Choroid plexus epithelial cell (primary cell): Measurements from ENCODE around the gene CDH4.

Experiments used
- DNase-seq: peaks from one replicate; pipeline ENCODE4 v3.0.0-alpha.2; 2010; ENCODE audit warnings: low read depth
- H3K4me3 ChIP-seq: 2 replicates; pipeline ENCODE4 v1.5.1; 2011; ENCODE audit warnings: low read depth, mild to moderate bottlenecking, control low read depth, low read length, moderate library complexity
- CTCF ChIP-seq: conservative IDR thresholded peaks from 2 replicates; pipeline ENCODE4 v1.5.1; 2011; ENCODE audit warnings: low read depth, mild to moderate bottlenecking, control low read depth, inconsistent platforms, low read length, moderate library complexity

CDH4 gene

DNA sequence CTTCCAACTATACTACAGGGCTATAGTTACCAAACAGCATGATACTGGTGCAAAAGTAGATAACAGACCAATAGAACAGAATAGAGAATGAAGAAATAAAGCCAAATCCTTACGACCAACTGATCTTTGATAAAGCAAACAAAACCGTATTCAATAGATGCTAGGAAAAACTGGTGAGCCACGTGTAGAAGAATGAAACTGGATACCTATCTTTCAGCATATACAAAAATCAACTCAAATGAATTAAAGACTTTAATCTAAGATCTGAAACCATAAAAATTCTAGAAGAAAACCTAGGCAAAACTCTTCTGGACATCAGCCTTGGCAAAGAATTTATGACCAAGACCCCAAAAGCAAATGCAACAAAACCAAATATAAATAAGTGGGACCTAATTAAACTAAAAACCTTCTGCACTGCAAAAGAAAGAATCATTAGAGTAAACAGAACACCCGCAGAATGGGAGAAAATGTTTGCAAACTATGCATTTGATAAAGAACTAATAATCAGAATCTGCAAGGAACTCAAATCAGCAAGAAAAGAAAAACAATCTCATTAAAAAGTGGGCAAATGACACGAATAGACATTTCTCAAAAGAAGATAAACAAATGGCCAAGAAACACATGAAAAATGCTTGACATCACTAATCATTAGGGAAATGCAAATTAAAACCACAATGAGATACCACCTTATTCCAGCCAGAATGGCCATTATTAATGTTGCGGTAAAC lies 703.8 kb downstream of the CDH4 start:
- H3K4me3 ChIP-seq: no peak overlapping the region
- no peak for DNase-seq
- no peak for TF ChIP-seq CTCF

- H3K4me3 ChIP-seq: no peak overlapping the region
- TF ChIP-seq CTCF: no peak
- DNase-seq: peak; percentile 16
Measured at GRCh38 chr20:61956396-61957342, 704.6 kb downstream of the CDH4 start.

GRCh38 chr20:61957961-61958715 lies 706.1 kb downstream of the CDH4 start:
- TF ChIP-seq CTCF: no peak
- no peak for DNase-seq
- H3K4me3 ChIP-seq: no peak overlapping the region

DNA sequence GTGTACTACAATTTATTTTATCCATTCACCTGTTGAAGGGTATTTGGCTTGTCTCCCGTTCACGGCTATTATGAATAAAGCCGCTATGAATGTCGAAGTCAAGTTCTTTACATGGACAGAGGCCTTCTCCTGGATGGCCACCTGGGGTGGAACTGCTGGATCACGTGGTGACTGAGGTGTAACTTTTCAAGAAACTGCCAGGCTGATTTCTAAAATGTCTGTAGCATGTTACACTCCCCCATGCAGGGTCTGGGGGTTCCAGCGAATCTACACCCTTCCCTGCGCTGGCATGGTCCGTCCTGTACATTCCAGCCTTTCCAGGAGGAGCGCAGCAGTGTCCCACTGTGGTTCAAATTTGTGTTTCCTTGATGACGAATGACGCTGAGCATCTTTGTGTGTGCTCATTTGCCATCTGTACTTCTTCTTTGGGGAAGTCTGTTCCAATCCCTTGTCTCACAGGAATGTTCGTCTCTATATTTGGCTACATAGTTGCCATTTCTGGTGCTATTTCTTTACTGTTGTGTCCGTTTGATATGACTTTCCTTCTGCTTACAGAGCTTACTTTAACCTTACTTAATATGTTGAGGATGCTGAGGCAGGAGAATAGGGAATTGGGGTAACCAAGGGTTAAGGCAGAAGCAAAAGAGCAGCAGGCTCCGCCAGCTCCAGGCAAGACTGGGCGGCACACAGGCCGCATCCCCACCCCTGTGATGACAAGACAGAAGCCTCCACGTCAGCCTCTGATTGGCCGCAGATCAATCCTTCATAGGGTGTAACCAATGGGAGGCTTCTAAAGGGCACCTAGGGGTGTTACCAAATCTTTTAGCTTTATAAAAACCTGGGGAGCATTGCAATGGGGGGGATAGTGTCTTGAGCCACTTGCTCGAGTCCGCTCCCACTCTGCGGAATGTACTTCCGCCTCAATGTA lies 707.0 kb downstream of the CDH4 start:
- DNase-seq: no peak

GRCh38 chr20:61960836-61961235 lies 708.8 kb downstream of the CDH4 start:
- DNase-seq: no peak
- no peak for TF ChIP-seq CTCF
- no peak overlapping the region for H3K4me3 ChIP-seq

More for the DNA sequence above, 707.0 kb downstream of the CDH4 start:
- TF ChIP-seq CTCF: no peak
- no peak overlapping the region for H3K4me3 ChIP-seq

GRCh38 chr20:61963149-61963548 lies 711.1 kb downstream of the CDH4 start:
- DNase-seq: no peak
- TF ChIP-seq CTCF: no peak
- H3K4me3 ChIP-seq: no peak overlapping the region
